SK-N-SH treated with all-trans-retinoic acid at 6 μM for 48 hours (cell line): Measurements from ENCODE around the gene CEP152.

ENCODE experiments used
- ESRRG ChIP-seq: fragments of 250-450 bp; sonication (Bioruptor Pico); IDR thresholded peaks from 2 replicates; pipeline ENCODE4 v1.6.1; 2021; ENCODE audit warnings: mild to moderate bottlenecking
- ZNF70 ChIP-seq: fragments of 450-650 bp; formaldehyde crosslinking; IDR thresholded peaks from 2 replicates; pipeline ENCODE4 v1.5.0; 2020; ENCODE audit warnings: mild to moderate bottlenecking, moderate library complexity

GRCh38 chr15:48800811-48801455, 9.9 kb downstream of the CEP152 start:
- TF ChIP-seq ZNF70 (CRISPR knock-in tag) (no peak), ESRRG (CRISPR knock-in tag) (no peak)
